GM21526 (cell line): ENCODE data around the gene VASH1.

ENCODE experiments used
- ATAC-seq: cut with Tn5 transposase; IDR thresholded peaks from one replicate; pipeline ENCODE4 v1.9.1; 2021; ENCODE audit warnings: moderate library complexity; ENCODE audit not compliant: unreplicated experiment, low FRiP score

The VASH1 gene

GRCh38 chr14:76782115-76782884, 21.0 kb downstream of the VASH1 start:
- no peak for ATAC-seq

GRCh38 chr14:76782885-76783566, 21.8 kb downstream of the VASH1 start:
- ATAC-seq = no peak

GRCh38 chr14:76784266-76784874, 23.1 kb downstream of the VASH1 start:
- ATAC-seq = no peak

GRCh38 chr14:76784881-76785280, 23.6 kb downstream of the VASH1 start:
- ATAC-seq = no peak

GRCh38 chr14:76786601-76787000, 25.3 kb downstream of the VASH1 start:
- ATAC-seq = no peak

- ATAC-seq = no peak
These were observed 31.2 kb downstream of the VASH1 start for GRCh38 chr14:76792422-76792821.

- no peak for ATAC-seq
These were observed 32.1 kb downstream of the VASH1 start for GRCh38 chr14:76793324-76793723.

GRCh38 chr14:76793956-76794355, 32.7 kb downstream of the VASH1 start:
- ATAC-seq = no peak

GRCh38 chr14:76806446-76806845, 45.2 kb downstream of the VASH1 start:
- no peak for ATAC-seq

GRCh38 chr14:76808011-76808410, 46.7 kb downstream of the VASH1 start:
- ATAC-seq = no peak

- no peak for ATAC-seq
These were observed 47.7 kb downstream of the VASH1 start for GRCh38 chr14:76808990-76809389.

GRCh38 chr14:76810525-76810924, 49.3 kb downstream of the VASH1 start:
- ATAC-seq = no peak

- ATAC-seq = no peak
These were observed 49.7 kb downstream of the VASH1 start for GRCh38 chr14:76810953-76811400.

- no peak for ATAC-seq
These were observed 50.3 kb downstream of the VASH1 start for GRCh38 chr14:76811561-76811960.

- ATAC-seq = no peak
These were observed 50.8 kb downstream of the VASH1 start for GRCh38 chr14:76812093-76812421.

- ATAC-seq = peak; percentile 67
These were observed 51.4 kb downstream of the VASH1 start, which contains the start of gene ANGEL1 for GRCh38 chr14:76812422-76813383. Gene ANGEL1 (minus strand): TSS chr14:76812882. CDS start chr14:76812827, 55 bp downstream.

- no peak for ATAC-seq
These were observed 53.7 kb downstream of the VASH1 start for GRCh38 chr14:76814726-76815645.

GRCh38 chr14:76820700-76821099, 59.4 kb downstream of the VASH1 start:
- ATAC-seq = no peak

GRCh38 chr14:76826122-76826521, 64.9 kb downstream of the VASH1 start, which contains the start of gene LRRC74A:
Gene LRRC74A (plus strand): TSS chr14:76826408. CDS start chr14:76826698, 290 bp downstream.
- ATAC-seq = no peak
